LoVo (cell line): ENCODE results near the gene OBSCN.
"Not testable (repeated sequence)": the region's sequence is repeated elsewhere in the genome, so short reads cannot be mapped to it uniquely, and the experiment has no call there.

Experiments
- DNase-seq: peaks from one replicate; pipeline ENCODE4 v3.0.0-alpha.2; 2016; ENCODE audit warnings: low spot score

The OBSCN gene

DNA sequence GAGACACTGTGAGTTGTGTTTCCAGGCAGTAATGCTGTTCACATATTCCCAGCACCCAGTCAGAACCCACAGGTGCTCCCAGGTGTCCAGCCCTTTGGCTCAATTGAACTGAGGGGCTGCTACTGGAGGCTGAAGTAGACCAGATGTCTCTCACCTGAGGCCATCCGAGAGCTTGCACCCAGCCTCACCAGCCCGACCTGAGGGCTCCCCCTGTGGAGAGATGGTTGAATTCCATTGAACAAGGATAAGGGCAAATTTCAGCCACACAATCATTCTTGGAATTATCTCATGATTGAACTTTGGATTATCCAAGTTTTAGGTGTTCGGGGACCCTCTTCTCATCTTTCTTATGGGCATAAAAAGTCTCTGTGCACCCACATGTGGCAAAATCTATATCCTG, 52.1 kb downstream of the OBSCN start:
- DNase-seq = no peak

DNA sequence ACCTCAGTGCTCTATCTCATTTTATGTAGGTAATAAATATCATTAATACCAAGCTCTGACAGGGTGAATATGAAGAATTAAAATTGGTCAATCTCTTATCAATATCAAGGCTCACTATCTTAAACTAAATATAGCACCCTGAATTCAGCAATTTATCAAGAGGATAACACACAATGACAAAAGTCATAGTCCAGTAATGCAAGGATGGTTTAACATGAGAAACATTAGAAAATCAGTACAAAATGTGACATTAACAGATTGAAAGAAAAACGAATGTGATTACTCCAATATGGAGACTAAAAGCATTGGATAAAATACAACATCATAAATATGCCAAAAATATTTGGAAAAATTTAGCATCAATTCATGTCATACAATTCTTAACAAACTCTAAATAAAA, 53.9 kb downstream of the OBSCN start:
- no peak for DNase-seq

DNA sequence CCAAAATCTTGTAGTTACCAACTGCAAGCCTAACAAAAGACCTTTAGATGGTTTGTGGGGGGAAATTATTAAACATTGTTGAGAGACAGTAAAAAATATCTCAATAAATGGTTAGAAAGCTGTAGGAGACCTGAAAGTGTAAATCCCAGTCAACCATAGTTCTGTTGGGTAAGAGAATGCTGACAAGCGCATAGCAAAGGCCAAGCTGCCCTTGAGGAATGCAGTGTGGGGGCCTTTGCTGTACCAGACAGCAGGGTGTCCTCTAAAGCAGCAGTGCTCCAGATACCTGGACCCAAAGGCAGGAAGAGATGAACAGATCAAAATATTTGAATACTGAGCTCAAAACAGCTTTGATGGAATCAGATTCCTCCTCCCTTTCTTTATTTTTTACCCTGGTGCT, 54.6 kb downstream of the OBSCN start:
- no peak for DNase-seq

DNA sequence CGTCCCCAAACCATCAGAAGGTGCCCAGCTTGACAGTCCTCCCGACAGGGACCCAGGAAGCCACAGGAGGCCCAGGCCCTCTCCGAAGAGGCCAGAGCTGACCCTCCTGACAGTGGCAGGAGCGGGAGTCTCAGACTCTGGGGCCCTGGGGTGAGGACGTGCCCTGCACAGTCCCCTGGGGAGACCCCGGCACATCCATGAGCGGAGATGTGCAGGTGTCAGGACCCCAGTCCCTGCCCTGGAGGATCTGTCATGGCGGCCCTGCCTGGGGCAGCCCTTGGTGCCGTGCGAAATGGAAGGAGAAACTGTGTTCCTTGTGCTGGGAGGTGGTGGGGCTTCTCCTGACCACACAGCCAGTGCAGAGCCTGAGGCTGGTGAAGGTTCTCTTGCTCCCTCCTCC, 55.8 kb downstream of the OBSCN start:
- DNase-seq = no peak

DNA sequence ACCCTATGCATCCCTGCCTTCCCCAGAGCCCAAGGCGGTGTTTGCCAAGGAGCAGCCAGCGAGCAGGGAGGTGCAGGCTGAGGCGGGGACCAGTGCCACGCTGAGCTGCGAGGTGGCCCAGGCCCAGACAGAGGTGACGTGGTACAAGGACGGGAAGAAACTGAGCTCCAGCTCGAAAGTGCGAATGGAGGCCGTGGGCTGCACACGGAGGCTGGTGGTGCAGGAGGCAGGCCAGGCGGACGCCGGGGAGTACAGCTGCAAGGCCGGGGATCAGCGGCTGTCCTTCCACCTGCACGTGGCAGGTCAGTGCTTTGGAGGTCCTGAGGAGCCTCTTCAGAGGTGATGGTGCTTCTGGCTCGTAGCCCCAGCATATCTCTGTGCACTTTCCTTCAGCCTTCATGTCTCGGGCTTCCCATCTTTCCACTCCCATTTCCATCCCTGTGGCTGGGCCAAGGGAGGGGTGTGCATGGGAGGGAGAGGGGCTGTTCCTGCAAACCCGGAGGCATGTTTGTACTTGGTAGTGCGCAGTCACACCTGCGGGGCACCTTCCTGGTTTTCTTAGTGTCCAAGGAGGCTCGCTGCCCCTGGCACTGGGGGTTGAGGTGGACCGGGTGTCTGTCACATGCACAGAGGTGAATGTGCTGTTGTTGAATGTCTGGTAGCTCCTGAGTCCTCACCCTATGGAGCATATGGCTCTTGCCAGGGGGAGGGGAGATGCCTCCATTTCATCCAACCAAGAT, 56.4 kb downstream of the OBSCN start:
- DNase-seq = no peak

DNA sequence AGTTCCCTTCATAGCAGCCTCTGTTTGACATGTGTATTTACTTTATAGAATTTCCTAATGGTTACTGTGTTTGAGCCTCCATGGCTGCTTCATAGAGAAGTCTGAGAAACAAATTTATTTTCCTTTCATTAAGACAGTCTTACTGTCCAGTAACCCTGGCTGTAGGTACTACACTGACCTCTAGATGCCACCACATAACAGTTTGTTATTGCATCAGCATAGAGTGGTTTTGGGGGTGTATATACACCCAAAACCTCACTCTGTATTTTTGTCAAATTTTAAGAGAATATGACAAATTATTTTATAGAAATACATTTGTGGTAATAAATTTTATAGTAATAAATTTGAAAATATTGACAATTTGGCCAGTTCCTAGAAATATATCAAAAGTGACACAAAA, 57.3 kb downstream of the OBSCN start:
- DNase-seq = no peak

DNA sequence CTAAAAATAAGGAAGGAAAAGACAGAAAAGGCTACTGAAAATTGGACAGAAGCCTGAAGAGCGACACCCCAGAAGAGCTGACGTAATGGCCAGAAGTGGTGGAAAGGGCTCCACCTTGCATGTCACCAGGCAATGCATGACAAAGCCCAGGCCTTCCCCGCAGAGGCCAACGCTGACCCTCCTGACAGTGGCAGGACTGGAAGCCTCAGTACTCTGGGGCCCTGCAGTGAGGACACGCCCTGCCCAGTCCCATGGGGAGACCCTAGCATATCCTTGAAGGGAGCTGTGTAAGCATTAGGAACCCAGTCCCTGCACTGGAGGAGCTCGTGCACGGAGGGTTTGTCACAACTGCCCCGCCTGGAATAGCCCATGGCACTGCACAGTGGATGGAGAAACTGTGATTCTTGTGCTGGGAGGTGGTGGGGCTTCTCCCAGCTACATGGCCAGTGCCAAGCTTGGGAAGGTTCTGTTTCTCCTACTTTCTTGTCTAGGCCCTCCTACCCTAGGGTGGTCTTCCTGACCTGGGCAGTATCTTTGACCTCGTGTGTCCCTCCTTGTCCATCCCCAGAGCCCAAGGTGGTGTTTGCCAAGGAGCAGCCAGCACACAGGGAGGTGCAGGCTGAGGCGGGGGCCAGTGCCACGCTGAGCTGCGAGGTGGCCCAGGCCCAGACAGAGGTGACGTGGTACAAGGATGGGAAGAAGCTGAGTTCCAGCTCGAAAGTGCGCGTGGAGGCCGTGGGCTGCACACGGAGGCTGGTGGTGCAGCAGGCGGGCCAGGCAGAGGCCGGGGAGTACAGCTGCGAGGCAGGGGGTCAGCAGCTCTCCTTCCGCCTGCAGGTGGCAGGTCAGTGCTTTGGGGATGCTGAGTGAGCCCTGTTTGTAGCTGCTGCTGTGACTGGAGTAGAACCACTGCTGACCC, 60.4 kb downstream of the OBSCN start:
- DNase-seq = no peak

DNA sequence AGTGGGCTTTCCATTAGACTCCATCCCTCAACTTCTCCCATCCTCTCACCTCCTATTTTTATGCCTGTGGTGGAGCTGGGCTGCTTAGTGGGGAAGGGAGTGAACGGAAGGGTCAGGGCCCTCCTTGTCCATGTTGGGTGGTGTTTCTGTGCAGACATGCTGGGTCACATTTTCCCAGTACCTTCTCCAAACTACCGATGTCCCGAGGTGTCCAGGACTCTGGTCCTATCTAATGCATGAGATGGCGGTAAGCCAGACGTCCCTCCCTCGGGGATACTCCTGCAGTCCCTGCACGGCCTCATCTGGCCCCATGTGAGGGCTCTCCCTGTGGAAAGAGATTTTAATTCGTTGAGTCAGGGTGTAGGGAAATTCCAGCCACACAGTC, 61.0 kb downstream of the OBSCN start:
- no peak for DNase-seq

DNA sequence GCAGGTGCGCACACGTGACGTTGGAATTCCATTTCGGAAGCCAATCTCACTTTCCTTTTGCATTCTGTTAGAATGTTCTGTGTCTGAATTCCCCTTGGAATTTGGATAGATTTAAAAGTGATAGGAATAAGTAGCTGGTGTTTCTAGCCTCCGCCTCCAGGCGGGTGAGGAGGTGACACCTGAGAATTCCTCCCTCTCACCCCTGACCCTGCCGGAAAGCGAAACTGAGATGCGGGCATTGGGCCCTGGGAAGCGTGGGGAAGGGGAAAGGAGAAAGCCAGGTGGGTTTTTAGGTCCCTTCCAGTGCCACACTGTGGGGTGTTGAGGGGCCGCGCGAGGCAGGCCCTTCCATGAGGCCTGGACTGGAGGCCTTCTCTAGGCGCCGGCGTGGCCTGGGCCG, 61.6 kb downstream of the OBSCN start:
- not testable (repeated sequence) for DNase-seq

DNA sequence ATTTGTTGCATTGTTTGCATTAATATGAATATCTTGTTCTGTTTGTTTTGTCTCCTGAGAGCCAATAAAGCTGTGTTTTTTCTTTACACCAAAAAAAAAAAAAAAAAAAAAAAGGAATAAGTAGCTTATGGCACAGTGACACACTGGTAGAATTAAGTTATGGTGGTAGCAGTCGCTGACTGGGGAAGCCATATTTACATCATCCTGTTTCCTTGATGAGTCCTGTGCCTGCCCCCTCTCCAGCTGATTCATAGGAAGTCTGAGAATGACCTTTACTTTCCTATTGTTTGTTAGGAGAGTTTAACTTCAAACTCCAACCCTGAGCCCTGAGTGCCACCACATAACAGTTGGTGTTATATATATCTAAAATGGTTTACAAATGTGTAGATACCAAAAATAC, 62.2 kb downstream of the OBSCN start:
- DNase-seq = no peak

DNA sequence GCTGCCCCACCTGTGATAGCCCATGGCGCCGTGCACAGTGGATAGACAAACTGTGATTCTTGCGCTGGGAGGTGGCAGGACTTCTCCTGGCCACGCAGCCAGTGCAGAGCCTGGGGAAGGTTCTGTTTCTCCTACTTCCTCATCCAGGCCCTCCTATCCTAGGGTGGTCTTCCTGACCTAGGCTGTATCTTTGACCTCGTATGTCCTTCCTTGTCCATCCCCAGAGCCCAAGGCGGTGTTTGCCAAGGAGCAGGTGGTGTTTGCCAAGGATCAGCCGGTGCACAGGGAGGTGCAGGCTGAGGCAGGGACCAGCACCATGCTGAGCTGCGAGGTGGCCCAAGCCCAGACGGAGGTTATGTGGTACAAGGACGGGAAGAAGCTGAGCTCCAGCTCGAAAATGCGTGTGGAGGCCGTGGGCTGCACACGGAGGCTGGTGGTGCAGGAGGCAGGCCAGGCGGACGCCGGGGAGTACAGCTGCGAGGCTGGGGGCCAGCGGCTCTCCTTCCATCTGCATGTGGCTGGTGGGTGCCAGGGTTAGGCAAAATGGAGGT, 63.9 kb downstream of the OBSCN start:
- no peak for DNase-seq

DNA sequence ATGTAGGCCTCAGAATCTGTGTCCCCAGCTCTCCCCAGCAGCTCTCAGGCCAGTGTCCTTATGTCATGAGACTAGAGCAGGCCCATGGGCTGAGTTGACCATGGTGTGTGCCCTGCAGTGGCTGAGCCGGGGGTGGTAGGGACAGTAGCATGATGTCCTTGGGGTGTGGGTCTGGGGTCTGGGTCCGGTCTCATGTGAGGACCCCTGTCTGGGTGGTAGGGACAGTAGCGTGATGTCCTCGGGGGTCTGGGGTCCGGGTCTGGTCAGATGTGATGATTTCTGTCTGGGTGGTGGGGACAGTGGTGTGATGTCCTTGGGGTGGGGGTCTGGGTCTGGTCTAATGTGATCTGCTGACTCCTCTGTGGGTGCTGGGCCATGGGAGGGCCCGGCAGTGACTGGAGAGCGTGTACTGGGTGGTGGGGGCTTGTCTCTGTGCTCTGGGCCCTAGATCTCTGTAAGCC, 64.5 kb downstream of the OBSCN start:
- no peak for DNase-seq

DNA sequence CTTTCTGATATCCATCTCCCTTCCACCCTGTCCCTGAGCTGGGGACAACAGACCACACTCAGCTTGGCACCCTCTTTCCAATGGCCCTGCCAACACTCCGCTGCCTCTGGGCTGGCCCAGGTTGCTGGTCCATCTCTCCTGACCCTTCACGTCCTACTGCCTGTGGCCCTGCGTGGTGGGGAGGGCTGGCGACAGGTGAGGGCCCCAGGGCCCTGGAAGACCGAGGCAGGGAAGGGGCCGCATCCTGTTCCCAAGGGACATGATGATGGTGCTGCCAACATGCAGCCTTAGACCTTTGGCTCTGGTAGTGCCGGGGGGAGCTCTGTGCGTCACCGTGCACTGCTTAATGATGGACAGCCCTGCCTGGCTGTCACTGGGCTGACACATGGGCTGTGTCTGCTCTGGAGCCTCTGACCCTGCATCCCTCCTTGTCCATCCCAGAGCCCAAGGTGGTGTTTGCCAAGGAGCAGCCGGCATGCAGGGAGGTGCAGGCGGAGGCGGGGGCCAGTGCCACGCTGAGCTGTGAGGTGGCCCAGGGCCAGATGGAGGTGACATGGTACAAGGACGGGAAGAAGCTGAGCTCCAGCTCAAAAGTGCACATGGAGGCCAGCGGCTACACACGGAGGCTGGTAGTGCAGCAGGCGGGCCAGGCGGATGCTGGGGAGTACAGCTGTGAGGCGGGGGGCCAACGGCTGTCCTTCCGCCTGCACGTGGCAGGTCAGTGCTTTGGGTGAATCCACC, 65.2 kb downstream of the OBSCN start:
- no peak for DNase-seq

DNA sequence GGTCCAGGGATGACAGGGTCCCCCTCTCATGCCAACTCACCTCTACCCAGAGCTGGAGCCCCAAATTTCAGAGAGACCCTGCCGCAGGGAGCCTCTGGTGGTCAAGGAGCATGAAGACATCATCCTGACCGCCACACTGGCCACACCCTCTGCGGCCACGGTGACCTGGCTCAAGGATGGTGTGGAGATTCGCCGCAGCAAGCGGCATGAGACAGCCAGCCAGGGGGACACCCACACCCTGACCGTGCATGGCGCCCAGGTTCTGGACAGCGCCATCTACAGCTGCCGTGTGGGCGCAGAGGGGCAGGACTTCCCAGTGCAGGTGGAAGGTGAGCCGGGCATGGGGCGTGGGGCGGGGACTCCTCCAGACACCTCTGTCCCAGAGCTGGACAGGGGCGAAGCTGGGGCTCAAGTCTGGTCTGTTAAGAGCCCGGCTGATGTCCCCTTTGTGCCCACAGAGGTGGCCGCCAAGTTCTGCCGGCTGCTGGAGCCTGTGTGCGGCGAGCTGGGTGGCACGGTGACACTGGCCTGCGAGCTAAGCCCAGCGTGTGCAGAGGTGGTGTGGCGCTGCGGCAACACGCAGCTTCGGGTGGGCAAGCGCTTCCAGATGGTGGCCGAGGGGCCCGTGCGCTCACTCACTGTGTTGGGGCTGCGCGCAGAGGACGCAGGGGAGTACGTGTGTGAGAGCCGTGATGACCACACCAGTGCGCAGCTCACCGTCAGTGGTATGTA, 66.0 kb downstream of the OBSCN start:
- no peak for DNase-seq

DNA sequence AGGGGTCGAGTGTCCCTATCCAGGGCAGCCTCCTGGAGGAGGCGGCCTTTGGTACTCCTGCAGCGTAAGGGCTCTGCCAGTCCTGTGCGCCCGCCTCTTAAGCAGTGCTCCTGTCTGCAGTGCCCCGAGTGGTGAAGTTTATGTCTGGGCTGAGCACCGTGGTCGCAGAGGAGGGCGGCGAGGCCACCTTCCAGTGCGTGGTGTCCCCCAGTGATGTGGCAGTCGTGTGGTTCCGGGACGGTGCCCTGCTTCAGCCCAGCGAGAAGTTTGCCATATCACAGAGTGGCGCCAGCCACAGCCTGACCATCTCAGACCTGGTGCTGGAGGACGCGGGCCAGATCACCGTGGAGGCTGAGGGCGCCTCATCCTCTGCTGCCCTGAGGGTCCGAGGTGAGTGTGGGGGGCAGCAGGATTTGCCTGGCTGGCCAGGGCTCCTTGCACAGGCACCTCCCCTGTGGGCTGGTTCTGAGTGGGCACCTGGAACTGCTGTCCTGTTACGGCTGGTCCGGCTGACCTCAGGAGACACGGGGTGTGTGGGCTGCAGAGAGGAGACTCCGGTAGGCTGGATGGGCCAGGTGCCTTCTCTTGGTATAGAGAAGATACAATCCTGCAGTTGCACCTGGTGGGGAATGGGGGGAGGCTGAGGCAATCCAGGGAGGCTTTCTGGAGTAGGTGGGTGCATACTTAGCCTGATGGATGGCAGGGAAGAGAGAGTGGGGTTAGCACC, 66.8 kb downstream of the OBSCN start:
- no peak for DNase-seq

DNA sequence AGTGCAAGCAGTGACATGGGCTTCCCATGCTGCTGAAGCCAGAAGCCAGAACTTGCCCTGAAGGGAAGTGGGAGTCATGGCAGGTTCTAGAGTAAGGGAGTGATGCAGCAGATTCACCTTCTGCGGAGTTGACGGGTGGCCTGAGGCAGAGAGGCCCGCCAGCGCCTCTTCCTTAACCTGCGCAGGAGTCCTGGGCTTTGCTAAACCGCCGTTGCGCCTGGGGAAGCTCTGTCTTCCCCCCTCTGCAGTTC, 67.3 kb downstream of the OBSCN start:
- no peak for DNase-seq

DNA sequence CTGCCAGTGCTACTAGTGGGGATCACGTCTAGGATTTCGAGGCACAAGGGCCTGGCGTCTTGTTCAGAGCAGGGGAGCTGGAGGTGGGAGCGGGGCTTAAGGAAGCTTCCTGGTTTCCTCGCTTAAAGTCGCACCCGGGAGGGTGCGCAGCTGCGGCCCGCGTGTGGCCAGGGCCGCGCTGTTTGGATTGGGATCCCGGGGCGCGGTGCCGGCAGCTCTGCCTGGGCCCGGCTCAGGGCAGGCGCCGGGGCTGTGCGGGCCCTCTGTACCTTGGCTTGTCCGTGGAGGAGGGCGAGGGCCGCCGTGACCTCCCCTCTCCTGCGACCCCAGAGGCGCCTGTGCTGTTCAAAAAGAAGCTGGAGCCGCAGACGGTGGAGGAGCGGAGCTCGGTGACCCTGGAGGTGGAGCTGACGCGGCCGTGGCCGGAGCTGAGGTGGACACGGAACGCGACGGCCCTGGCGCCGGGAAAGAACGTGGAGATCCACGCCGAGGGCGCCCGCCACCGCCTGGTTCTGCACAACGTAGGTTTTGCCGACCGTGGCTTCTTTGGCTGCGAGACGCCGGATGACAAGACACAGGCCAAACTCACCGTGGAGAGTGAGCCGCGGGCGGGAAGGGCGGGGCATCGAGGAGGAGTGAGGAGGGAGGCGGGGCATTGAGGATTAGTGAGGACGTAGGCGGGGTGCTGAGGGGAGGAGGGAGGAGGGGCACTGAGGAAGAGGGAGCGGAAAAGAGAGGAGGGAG, 67.8 kb downstream of the OBSCN start:
- DNase-seq = peak; percentile 72

DNA sequence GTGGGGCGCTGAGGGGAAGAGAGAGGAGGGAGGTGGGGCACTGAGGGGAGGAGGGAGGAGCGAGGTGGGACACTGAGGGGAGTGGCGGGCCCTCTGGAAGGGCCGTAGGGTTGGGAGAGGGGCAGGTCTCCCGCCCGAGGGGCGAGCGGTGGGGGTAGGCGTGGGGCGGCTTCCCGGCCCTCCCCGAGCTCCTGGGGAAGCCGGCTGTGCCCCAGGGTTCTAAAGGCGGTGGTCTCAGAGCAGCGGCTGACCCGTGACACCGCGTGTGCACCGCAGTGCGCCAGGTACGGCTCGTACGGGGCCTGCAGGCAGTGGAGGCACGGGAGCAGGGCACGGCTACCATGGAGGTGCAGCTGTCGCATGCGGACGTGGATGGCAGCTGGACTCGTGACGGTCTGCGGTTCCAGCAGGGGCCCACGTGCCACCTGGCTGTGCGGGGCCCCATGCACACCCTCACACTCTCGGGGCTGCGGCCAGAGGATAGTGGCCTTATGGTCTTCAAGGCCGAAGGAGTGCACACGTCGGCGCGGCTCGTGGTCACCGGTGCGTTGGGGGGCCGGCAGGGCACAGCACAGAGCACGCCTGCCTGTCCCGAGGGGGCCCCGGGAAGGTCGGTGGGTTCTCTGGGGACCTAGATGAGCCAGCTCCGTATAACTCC, 68.5 kb downstream of the OBSCN start:
- DNase-seq = no peak

DNA sequence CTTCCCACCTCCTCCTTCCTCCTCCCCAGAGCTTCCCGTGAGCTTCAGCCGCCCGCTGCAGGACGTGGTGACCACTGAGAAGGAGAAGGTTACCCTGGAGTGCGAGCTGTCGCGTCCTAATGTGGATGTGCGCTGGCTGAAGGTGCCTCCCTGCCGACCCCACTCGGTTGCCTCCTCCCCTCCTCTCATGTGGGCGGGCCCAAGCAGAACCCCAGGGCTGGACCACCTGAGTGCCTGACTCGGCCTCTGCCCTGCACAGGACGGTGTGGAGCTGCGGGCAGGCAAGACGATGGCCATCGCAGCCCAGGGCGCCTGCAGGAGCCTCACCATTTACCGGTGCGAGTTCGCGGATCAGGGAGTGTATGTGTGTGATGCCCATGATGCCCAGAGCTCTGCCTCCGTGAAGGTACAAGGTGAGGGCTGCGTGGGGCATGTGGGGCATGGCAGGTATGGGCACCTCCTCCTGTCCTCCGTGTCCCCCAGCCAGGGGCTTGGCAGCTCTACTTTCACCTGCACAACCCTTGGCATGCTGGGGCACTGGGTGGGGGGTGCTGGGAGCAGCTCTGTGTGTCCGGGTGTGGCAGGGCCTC, 69.2 kb downstream of the OBSCN start:
- DNase-seq = no peak
